ENCODE results near the gene PSIP1.
"Not testable (repeated sequence)": the region's sequence is repeated elsewhere in the genome, so short reads cannot be mapped to it uniquely, and the experiment has no call there.

The PSIP1 gene

GRCh38 chr9:15501803-15502202 lies 9.0 kb downstream of the PSIP1 start:
- no peak for DNase-seq (ENCODE audit: low read depth)

GRCh38 chr9:15501179-15501578 lies 9.6 kb downstream of the PSIP1 start:
- no peak for DNase-seq (ENCODE audit: low read depth)

- DNase-seq (ENCODE audit: low read depth) = no peak
Measured at GRCh38 chr9:15499139-15499538, 11.6 kb downstream of the PSIP1 start.

- no peak for DNase-seq (ENCODE audit: low read depth)
Measured at GRCh38 chr9:15498246-15498995, 12.3 kb downstream of the PSIP1 start.

- DNase-seq (ENCODE audit: low read depth) = no peak
Measured at GRCh38 chr9:15492485-15493150, 18.2 kb downstream of the PSIP1 start.

- no peak for DNase-seq (ENCODE audit: low read depth)
Measured at GRCh38 chr9:15491950-15492349, 18.8 kb downstream of the PSIP1 start.

- DNase-seq (ENCODE audit: low read depth) = no peak
Measured at GRCh38 chr9:15485836-15486666, 24.7 kb downstream of the PSIP1 start.

GRCh38 chr9:15484802-15485201 lies 26.0 kb downstream of the PSIP1 start:
- DNase-seq (ENCODE audit: low read depth) = no peak

GRCh38 chr9:15482146-15482545 lies 28.6 kb downstream of the PSIP1 start:
- DNase-seq (ENCODE audit: low read depth) = no peak

GRCh38 chr9:15480028-15480427 lies 30.7 kb downstream of the PSIP1 start:
- no peak for DNase-seq (ENCODE audit: low read depth)

- DNase-seq (ENCODE audit: low read depth) = no peak
Measured at GRCh38 chr9:15475923-15476536, 34.7 kb downstream of the PSIP1 start.

- DNase-seq (ENCODE audit: low read depth) = no peak
Measured at GRCh38 chr9:15469862-15470261, 40.9 kb downstream of the PSIP1 start.

GRCh38 chr9:15469406-15469805 lies 41.4 kb downstream of the PSIP1 start:
- no peak for DNase-seq (ENCODE audit: low read depth)

GRCh38 chr9:15468145-15468544 lies 42.6 kb downstream of the PSIP1 start:
- DNase-seq (ENCODE audit: low read depth) = no peak

- no peak for DNase-seq (ENCODE audit: low read depth)
Measured at GRCh38 chr9:15461601-15462000, 49.2 kb downstream of the PSIP1 start.

- DNase-seq (ENCODE audit: low read depth) = no peak
Measured at GRCh38 chr9:15461056-15461455, 49.7 kb downstream of the PSIP1 start.

GRCh38 chr9:15453956-15454355 lies 56.8 kb downstream of the PSIP1 start:
- no peak for DNase-seq (ENCODE audit: low read depth)

- no peak for DNase-seq (ENCODE audit: low read depth)
Measured at GRCh38 chr9:15444141-15444540, 66.6 kb downstream of the PSIP1 start.

- not testable (repeated sequence) for DNase-seq (ENCODE audit: low read depth)
Measured at GRCh38 chr9:15442264-15442663, 68.5 kb downstream of the PSIP1 start.

GRCh38 chr9:15441841-15442240 lies 68.9 kb downstream of the PSIP1 start:
- not testable (repeated sequence) for DNase-seq (ENCODE audit: low read depth)

- no peak for DNase-seq (ENCODE audit: low read depth)
Measured at GRCh38 chr9:15438891-15439290, 71.9 kb downstream of the PSIP1 start.

GRCh38 chr9:15433661-15434060 lies 77.1 kb downstream of the PSIP1 start:
- DNase-seq (ENCODE audit: low read depth) = no peak

All from HS-5 (cell line).